SU-DHL-6 (cell line): ENCODE measurements around the gene INPP5A.

ENCODE experiments used
- H2AFZ ChIP-seq: fragments of 200-600 bp; sonication (generic); 2 replicates; pipeline ENCODE4 v1.6.1; 2014; ENCODE audit warnings: low read depth, mild to moderate bottlenecking, moderate library complexity, mixed read lengths, antibody characterized with exemption, low read length; ENCODE audit not compliant: severe bottlenecking
- H3F3A ChIP-seq: fragments of 200-600 bp; shearing (Covaris generic); 2 replicates; pipeline ENCODE4 v1.6.0; 2016; ENCODE audit warnings: antibody characterized with exemption, mild to moderate bottlenecking; ENCODE audit not compliant: insufficient read depth
- H3K27ac ChIP-seq: fragments of 200-600 bp; sonication (generic); 2 replicates; pipeline ENCODE4 v1.5.1; 2016; ENCODE audit warnings: low read depth, mild to moderate bottlenecking, low read length, moderate library complexity, mixed read lengths
- H3K27me3 ChIP-seq: fragments of 200-600 bp; sonication (generic), shearing (Covaris generic); 2 replicates; pipeline ENCODE4 v1.6.0; 2014; ENCODE audit warnings: mild to moderate bottlenecking, low read length
- H3K36me3 ChIP-seq: fragments of 200-600 bp; sonication (generic); 2 replicates; pipeline ENCODE4 v1.6.1; 2014; ENCODE audit warnings: mild to moderate bottlenecking, low read length, mixed read lengths
- H3K4me2 ChIP-seq: fragments of 300-600, 200-600 bp; shearing (Covaris generic), sonication (generic); 2 replicates; pipeline ENCODE4 v1.6.0; 2014; ENCODE audit warnings: low read length, low read depth, mild to moderate bottlenecking; ENCODE audit not compliant: poor library complexity, severe bottlenecking
- H3K4me3 ChIP-seq: fragments of 200-600 bp; sonication (generic); 2 replicates; pipeline ENCODE4 v1.5.1; 2014; ENCODE audit warnings: antibody characterized with exemption, low read length, mild to moderate bottlenecking, mixed read lengths; ENCODE audit not compliant: insufficient read depth, poor library complexity, severe bottlenecking
- H3K79me2 ChIP-seq: fragments of 200-600 bp; sonication (generic); 2 replicates; pipeline ENCODE4 v1.6.1; 2014; ENCODE audit warnings: mild to moderate bottlenecking, low read length, moderate library complexity; ENCODE audit not compliant: insufficient read depth
- H3K9ac ChIP-seq: fragments of 200-600 bp; sonication (generic); 2 replicates; pipeline ENCODE4 v1.7.0; 2014; ENCODE audit warnings: mild to moderate bottlenecking, low read length
- H3K9me2 ChIP-seq: fragments of 200-600 bp; sonication (generic); replicated peaks from 2 replicates; pipeline ENCODE4 v1.6.1; 2014; ENCODE audit warnings: low read length; ENCODE audit not compliant: insufficient read depth
- H3K9me3 ChIP-seq: fragments of 200-600 bp; sonication (generic); 2 replicates; pipeline ENCODE4 v1.6.1; 2014; ENCODE audit warnings: low read length, mixed read lengths; ENCODE audit not compliant: insufficient read depth
- H4K20me1 ChIP-seq: fragments of 200-600 bp; sonication (generic); 2 replicates; pipeline ENCODE4 v1.6.1; 2014; ENCODE audit warnings: low read depth, mild to moderate bottlenecking, antibody characterized with exemption, low read length, moderate library complexity, mixed read lengths
- CTCF ChIP-seq: fragments of 200-600 bp; sonication (generic); IDR thresholded peaks from one replicate; pipeline ENCODE4 v1.5.1; 2017; ENCODE audit warnings: antibody characterized with exemption, mild to moderate bottlenecking, low read length, moderate library complexity; ENCODE audit not compliant: insufficient read depth, poor library complexity, severe bottlenecking
- EZH2phosphoT487 ChIP-seq: fragments of 200-600 bp; sonication (generic), shearing (Covaris generic); conservative IDR thresholded peaks from 2 replicates; pipeline ENCODE4 v1.6.1; 2018; ENCODE audit warnings: mild to moderate bottlenecking, antibody characterized with exemption, low read length, moderate library complexity, mixed read lengths

The INPP5A gene

GRCh38 chr10:132514821-132515520, 22.6 kb upstream of the INPP5A start:
- H3K9me2 ChIP-seq, result no peaks in the 10 kb centered on the region
- H3K4me3 ChIP-seq, result no peak overlapping the region
- H2AFZ ChIP-seq, result no peak overlapping the region
- no peaks in the 10 kb centered on the region for H3K27me3 ChIP-seq
- H4K20me1 ChIP-seq, result no peaks in the 10 kb centered on the region
- H3K9ac ChIP-seq, result no peak overlapping the region
- no peak overlapping the region for H3K4me2 ChIP-seq
- no peaks in the 10 kb centered on the region for H3F3A ChIP-seq
- no peak for TF ChIP-seq EZH2phosphoT487
- no peak for TF ChIP-seq CTCF
- no peaks in the 10 kb centered on the region for H3K36me3 ChIP-seq
- H3K9me3 ChIP-seq, result no peaks in the 10 kb centered on the region
- H3K27ac ChIP-seq, result no peak overlapping the region
- no peaks in the 10 kb centered on the region for H3K79me2 ChIP-seq

- Histone ChIP-seq H2AFZ (no peak overlapping the region), H3K9ac (no peak overlapping the region), H3K27ac (no peak overlapping the region)
Observed at GRCh38 chr10:132515811-132516726, 21.5 kb upstream of the INPP5A start.

More at GRCh38 chr10:132515811-132516726, 21.5 kb upstream of the INPP5A start:
- Histone ChIP-seq H3K9me3 (no peaks in the 10 kb centered on the region), H3K4me3 (no peak overlapping the region), H3K79me2 (no peaks in the 10 kb centered on the region), H3K36me3 (no peaks in the 10 kb centered on the region), H3K9me2 (no peaks in the 10 kb centered on the region), H3K4me2 (no peak overlapping the region), H3F3A (no peaks in the 10 kb centered on the region), H3K27me3 (no peaks in the 10 kb centered on the region), H4K20me1 (no peaks in the 10 kb centered on the region)
- TF ChIP-seq EZH2phosphoT487, result no peak
- no peak for TF ChIP-seq CTCF
